Activated T-cell treated with anti-CD3 and anti-CD28 coated beads, Interleukin-2, amount 50 U/mL, for 1 hour (primary cell): ENCODE measurements around the gene ADD3.
A peak's percentile ranks its signal among the peaks of the same experiment; 100 is the strongest.

Source experiments
- DNase-seq: peaks from one replicate; pipeline ENCODE4 v3.0.0-alpha.2; 2020

Gene ADD3

GRCh38 chr10:110006358-110007160 is 1.2 kb upstream of the ADD3 start:
- no peak for DNase-seq

- DNase-seq: no peak
Measured at GRCh38 chr10:110007161-110007700, 553 bp upstream of the ADD3 start.

- peak; percentile 51 for DNase-seq
Measured at GRCh38 chr10:110008518-110009339, 945 bp downstream of the ADD3 start.

GRCh38 chr10:110009736-110010475 is 2.1 kb downstream of the ADD3 start:
- DNase-seq: no peak

- no peak for DNase-seq
Measured at GRCh38 chr10:110010486-110011378, 2.9 kb downstream of the ADD3 start.

- no peak for DNase-seq
Measured at GRCh38 chr10:110011681-110012080, 3.9 kb downstream of the ADD3 start.

GRCh38 chr10:110013630-110014293 is 6.0 kb downstream of the ADD3 start:
- no peak for DNase-seq

- no peak for DNase-seq
Measured at GRCh38 chr10:110016039-110016438, 8.3 kb downstream of the ADD3 start.

- no peak for DNase-seq
Measured at GRCh38 chr10:110017052-110017451, 9.3 kb downstream of the ADD3 start.

GRCh38 chr10:110017907-110018306 is 10.1 kb downstream of the ADD3 start:
- DNase-seq: no peak

GRCh38 chr10:110020265-110020664 is 12.5 kb downstream of the ADD3 start:
- no peak for DNase-seq

GRCh38 chr10:110022716-110023504 is 15.1 kb downstream of the ADD3 start:
- DNase-seq: no peak

GRCh38 chr10:110023785-110024465 is 16.1 kb downstream of the ADD3 start:
- DNase-seq: no peak

- no peak for DNase-seq
Measured at GRCh38 chr10:110029450-110029849, 21.7 kb downstream of the ADD3 start.

- DNase-seq: no peak
Measured at GRCh38 chr10:110032801-110033700, 25.3 kb downstream of the ADD3 start.

- DNase-seq: no peak
Measured at GRCh38 chr10:110033701-110034235, 26.0 kb downstream of the ADD3 start.

- no peak for DNase-seq
Measured at GRCh38 chr10:110034596-110034995, 26.8 kb downstream of the ADD3 start.

- DNase-seq: no peak
Measured at GRCh38 chr10:110035070-110035921, 27.5 kb downstream of the ADD3 start.
